GM18502 (cell line): ENCODE measurements around the gene NBAS.
A peak's percentile ranks its signal among the peaks of the same experiment; 100 is the strongest.

ENCODE experiments used
- ATAC-seq: cut with Tn5 transposase; IDR thresholded peaks from one replicate; pipeline ENCODE4 v1.9.1; 2021; ENCODE audit warnings: mild to moderate bottlenecking; ENCODE audit not compliant: unreplicated experiment, poor library complexity

NBAS gene

GRCh38 chr2:15378148-15378908 lies 182.8 kb downstream of the NBAS start:
- peak; percentile 88 for ATAC-seq

DNA sequence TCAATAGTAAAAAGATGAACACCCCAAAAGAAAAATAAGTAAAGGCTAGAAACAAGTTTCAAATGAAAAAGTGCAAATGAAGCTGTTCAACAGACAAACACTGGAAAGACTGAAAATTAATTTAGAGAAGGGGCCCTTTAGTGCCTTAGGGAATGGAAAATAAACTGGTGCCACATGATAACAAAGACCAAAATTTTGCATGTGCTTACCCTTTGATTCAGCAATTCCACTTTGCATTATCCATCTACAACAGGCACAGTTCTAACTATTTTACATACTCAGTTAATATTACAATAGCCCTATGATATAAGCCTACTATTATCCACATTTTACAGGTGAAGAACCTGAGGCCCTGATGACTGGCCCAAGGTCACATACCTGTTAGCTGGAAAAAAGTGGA lies 183.9 kb downstream of the NBAS start:
- ATAC-seq, result no peak

DNA sequence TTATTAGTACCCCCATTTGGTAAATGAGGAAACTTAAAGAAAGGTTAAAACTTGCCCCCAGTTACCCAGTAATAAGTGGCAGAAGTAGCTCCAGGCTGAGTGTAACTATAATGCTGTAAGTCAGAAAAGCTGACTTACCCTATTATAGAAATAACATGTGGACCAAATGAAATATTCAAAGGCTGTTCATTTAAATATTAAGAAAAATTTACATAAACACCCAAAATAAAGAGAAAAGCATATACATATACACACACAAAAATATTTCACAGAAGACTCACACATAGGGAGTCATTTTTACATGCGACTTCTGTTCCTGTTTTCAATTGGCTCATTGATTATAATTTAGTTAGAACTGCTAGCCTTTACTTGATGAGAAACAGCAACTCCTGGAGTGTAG lies 189.1 kb downstream of the NBAS start:
- no peak for ATAC-seq

DNA sequence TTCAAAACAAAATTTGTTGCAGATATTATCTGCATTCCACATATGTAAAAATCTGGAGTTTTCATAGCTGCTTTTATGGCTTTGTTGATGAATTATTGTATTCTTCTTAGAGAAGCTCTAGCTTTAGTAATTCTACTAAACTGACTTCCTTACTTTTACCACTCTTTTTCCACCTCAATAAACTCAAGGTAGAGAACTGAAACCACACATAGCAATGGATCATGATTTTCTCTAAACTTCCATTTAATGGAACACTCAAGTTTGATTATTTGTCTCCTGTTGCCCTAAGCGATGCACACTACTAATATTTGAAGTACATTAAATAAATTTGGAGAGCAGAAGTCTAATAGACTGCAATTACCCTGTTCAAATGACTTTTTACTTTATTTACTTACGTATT lies 192.0 kb downstream of the NBAS start:
- ATAC-seq, result no peak

DNA sequence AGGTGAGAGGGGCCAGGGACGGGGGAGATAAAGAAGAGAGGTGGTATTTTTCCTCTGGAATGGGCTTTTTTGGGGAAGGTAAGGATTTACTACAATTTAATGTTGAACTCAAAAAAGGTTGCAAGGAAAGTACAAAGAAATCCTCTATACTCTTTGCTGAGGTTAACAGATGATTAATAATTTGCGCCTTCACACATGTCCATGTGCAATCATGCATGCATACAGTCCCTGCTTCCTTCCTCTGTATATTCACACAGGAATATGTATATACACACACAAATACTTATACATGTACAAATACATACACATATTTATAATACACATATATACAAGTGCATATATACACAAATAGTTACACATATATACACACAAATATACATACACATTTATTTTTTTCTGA lies 193.4 kb downstream of the NBAS start:
- ATAC-seq, result no peak

DNA sequence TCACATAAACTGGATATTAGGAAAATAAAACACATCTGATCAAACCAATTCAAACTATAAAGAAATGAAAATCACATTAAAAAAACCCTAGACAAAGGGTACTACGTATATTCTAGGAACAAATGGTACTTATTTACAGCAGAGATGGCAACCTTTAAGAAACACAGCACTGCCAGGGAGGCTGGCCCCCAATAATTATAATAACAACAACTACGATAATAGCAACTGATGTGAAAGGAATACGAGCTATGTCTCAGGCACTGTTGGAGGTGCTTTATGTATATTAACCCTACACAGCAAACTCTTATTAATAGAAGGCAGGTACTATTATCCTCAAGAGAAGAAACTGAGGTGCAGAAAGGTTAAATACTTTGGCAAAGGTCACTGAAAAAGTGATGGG lies 193.9 kb downstream of the NBAS start:
- no peak for ATAC-seq

GRCh38 chr2:15365411-15365810 lies 195.7 kb downstream of the NBAS start:
- no peak for ATAC-seq

GRCh38 chr2:15364561-15364960 lies 196.6 kb downstream of the NBAS start:
- no peak for ATAC-seq

DNA sequence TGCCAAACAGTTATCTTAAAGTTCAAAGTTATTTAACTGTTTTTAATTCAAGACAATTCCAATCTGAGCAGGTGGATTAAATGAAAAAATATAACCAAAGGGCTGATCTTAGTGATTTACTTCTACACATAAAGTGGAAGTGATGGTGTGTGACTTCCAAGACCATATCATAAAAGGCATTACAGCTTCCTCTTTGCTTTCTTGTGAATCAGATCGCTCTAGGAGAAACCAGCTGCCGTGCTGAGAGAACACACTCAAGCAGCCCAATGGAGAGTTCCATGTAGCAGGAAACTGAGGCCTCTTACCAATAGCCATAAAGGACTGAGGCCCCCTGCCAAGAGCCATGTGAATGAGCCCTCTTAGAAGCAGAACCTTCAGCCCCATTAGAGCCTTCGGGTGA lies 197.4 kb downstream of the NBAS start:
- no peak for ATAC-seq

- ATAC-seq, result no peak
Observed at GRCh38 chr2:15363142-15363541, 198.0 kb downstream of the NBAS start.

GRCh38 chr2:15359716-15360531 lies 201.2 kb downstream of the NBAS start:
- no peak for ATAC-seq

DNA sequence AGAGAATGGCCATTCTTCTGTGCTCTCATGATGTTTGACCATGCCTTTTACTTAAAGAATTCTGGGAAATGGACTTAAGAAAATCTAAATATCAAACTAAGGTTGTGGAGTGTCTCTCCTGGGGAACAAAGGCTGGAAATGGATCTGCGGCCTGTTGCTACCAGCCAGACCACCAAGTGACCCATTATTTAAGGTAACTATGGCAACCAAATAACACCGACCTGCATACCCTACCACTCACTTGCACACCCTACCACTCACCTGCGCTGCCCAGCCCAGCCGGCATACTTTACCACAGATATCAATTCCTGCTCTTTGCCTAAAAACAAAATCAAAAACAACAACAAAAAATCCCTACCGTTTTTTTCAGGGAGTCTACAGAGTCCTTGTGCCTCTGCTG lies 203.2 kb downstream of the NBAS start:
- ATAC-seq, result no peak

DNA sequence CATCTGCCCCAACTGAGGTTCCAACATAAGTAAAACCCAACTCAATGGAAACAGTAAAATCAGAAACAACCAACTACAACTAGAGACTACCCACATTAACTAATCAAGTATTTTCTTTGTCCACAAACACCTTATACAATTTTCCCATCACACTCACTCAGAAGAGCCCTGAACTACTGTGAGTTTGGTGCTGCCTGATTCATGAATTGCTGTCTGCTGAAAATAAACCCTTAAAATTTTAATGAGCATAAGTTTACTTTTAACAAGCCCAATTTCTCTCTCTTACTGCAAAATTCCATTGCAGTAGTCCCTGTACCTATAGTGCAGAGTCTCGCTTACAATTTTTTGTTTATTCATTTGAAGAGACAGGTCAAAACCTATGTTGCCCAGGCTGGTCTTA lies 203.9 kb downstream of the NBAS start:
- no peak for ATAC-seq

DNA sequence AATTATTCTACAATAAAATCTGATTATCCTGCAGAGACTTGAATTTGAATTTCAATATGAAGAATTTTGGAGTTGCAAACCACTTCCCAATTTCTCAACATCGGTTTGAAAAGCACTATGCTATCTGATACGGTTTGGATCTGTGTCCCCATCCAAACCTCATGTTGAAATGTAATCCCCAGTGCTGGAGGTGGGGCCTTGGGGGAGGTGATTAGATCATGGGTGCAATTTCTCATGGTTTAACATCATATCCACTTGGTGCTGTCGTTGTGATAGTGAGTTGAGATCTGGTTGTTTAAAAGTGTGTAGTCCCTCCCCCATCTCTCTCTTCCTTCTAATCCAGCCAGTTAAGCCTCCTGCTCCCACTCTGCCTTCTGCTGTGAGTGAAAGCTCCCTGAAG lies 205.7 kb downstream of the NBAS start:
- no peak for ATAC-seq

- no peak for ATAC-seq
Observed at GRCh38 chr2:15354596-15355366, 206.4 kb downstream of the NBAS start.

GRCh38 chr2:15352363-15352762 lies 208.8 kb downstream of the NBAS start:
- ATAC-seq, result no peak

DNA sequence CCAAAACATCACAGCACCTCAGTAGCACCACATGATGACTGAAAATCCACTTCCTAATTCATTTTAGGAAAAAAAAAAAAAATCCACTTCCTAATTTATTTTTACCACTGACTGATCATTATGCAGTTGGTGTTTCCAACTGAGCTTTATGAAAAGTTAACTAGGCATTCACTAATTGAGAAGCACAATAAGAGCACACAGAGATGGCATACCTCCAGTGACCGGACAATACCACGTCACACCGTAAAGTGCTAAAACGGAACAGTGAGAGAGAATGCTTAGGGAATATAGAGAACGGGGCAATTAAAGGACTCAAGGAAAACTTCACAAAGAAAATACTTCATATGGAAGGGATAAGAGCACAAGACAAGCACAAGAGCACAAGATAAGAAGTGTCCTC lies 212.5 kb downstream of the NBAS start:
- ATAC-seq, result no peak

GRCh38 chr2:15348045-15348444 lies 213.1 kb downstream of the NBAS start:
- ATAC-seq, result no peak

GRCh38 chr2:15346624-15347023 lies 214.5 kb downstream of the NBAS start:
- ATAC-seq, result no peak

DNA sequence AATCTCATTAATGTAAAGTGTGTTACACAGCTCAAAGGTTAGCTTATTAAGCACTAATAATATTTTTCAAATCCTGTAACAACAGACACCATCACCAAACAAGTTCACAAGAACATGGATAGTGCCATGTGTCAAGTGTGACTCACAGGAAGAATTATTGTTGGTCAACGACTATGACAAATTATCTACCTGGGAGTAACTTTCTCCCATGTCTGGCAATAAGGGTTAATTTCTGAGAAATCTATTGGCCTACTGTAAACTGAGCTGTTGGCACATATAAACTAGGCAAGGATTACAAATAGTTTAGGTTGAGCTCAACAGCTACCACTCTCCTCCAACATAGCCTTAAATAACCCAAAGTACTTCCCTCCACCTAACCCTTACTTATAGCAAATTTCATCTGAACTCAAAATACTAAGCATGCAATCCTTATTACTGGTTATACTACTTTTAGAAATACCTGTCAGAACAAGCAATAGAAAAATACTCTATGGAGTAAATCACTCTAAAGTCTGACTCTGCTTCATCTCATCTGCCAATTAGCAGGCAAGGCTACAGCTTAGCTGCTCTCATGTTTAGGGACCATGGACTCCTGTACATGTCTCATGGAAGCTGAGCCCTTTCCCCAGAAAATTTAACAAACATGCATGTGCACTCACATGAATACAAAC lies 223.0 kb downstream of the NBAS start:
- no peak for ATAC-seq
